Astrocyte (in vitro differentiated cells and primary cell): ENCODE results near the gene MROH7.

Experiments used
- EZH2 ChIP-seq: IDR thresholded peaks from 2 replicates; pipeline ENCODE4 v1.6.1; 2012; ENCODE audit warnings: mild to moderate bottlenecking, low read length, inconsistent platforms; ENCODE audit not compliant: insufficient read depth
- TF ChIP-seq, protein P1 (sequence below): IDR thresholded peaks from 2 replicates; pipeline ENCODE4 v1.5.1; 2011; ENCODE audit warnings: low read depth, mild to moderate bottlenecking, inconsistent platforms, low read length, moderate library complexity; ENCODE audit not compliant: insufficient read depth

DNA sequence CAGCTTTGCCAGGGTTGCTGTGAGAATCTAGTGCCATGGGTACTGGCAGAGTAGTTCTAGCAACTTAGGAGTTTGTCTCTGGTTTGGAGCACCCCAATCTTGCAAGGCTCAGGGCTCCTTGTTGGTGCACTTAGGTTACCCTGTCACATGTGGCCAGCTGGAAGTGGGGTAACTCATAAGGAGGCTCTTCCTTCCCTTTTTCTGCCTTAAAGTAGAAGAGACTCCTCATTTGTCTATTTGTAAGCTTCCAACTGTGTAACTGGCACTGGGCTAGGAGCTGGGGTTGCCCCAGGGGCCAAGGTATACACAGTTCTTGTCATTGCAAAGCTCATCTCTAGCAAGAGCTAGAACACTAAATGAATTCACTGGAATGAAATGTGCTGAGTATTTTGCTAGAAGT lies 10.6 kb downstream of the MROH7 start:
- TF ChIP-seq, protein P1, sequence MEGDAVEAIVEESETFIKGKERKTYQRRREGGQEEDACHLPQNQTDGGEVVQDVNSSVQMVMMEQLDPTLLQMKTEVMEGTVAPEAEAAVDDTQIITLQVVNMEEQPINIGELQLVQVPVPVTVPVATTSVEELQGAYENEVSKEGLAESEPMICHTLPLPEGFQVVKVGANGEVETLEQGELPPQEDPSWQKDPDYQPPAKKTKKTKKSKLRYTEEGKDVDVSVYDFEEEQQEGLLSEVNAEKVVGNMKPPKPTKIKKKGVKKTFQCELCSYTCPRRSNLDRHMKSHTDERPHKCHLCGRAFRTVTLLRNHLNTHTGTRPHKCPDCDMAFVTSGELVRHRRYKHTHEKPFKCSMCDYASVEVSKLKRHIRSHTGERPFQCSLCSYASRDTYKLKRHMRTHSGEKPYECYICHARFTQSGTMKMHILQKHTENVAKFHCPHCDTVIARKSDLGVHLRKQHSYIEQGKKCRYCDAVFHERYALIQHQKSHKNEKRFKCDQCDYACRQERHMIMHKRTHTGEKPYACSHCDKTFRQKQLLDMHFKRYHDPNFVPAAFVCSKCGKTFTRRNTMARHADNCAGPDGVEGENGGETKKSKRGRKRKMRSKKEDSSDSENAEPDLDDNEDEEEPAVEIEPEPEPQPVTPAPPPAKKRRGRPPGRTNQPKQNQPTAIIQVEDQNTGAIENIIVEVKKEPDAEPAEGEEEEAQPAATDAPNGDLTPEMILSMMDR, result no peak
- TF ChIP-seq EZH2, result no peak
